ENCODE results near the gene RASSF5.

DNA sequence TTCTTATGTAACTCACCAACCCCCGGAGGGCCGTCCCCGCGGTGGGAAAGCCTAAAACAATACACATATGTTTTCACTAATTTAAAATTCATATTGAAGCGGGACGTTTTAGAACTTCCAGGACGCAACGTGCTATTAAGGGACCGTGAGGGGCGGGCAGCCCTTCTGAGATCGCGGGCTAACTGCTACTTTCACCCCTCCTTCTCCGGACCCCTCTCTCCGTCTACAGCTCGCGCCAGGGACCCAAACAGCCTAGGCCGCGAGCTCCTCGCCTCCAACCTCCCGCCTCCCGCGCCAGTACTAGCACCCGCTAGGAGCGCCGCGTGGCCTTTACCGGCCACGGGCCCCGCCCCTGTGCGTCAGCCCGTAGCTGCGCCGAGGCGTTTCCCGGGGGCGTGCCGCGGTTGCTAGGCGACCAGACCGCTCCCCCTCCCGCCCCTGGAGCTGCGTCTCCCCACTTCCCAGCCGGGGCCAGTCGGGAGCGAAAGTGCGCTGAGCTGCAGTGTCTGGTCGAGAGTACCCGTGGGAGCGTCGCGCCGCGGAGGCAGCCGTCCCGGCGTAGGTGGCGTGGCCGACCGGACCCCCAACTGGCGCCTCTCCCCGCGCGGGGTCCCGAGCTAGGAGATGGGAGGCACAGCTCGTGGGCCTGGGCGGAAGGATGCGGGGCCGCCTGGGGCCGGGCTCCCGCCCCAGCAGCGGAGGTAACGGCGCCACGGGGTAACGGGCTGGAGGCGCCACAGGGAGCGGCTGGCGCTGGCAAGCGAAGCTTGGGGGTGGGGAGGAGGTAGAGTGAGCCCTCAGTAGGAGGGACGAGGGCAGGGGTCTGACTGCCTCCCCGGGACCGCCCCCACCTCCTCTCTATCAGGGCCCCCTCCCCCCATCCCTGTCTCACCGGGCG, 128.0 kb downstream of the RASSF5 start, which contains the start of gene DYRK3:
- peak; percentile 90 for TF ChIP-seq POLR2A (conservative IDR thresholded peaks at IDR 0.05)
- TF ChIP-seq, protein P1, sequence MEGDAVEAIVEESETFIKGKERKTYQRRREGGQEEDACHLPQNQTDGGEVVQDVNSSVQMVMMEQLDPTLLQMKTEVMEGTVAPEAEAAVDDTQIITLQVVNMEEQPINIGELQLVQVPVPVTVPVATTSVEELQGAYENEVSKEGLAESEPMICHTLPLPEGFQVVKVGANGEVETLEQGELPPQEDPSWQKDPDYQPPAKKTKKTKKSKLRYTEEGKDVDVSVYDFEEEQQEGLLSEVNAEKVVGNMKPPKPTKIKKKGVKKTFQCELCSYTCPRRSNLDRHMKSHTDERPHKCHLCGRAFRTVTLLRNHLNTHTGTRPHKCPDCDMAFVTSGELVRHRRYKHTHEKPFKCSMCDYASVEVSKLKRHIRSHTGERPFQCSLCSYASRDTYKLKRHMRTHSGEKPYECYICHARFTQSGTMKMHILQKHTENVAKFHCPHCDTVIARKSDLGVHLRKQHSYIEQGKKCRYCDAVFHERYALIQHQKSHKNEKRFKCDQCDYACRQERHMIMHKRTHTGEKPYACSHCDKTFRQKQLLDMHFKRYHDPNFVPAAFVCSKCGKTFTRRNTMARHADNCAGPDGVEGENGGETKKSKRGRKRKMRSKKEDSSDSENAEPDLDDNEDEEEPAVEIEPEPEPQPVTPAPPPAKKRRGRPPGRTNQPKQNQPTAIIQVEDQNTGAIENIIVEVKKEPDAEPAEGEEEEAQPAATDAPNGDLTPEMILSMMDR (IDR thresholded peaks at IDR 0.05 in 2 of 3, conservative IDR thresholded peaks at IDR 0.05 in 1 of 3; ENCODE audit: insufficient read depth in 2 of 3, low read depth in 1 of 3, low read length in 3 of 3), result peak in 2 of 3 experiments; percentile 30; a peak in 2 of 6 replicates
- TF ChIP-seq ELK1 (CRISPR knock-in tag; IDR thresholded peaks at IDR 0.05), result no peak

All from K562 (cell line).